ENCODE measurements around the gene PLEKHM2.

Gene PLEKHM2

GRCh38 chr1:15705184-15705566, 21.1 kb downstream of the PLEKHM2 start:
- DNase-seq, result no peak
- Histone ChIP-seq H3K27ac (no peak overlapping the region), H3K36me3 (peaks cover 13% of the 10 kb centered on the region), H3K4me3 (ENCODE audit: low read depth, low read length) (no peak overlapping the region), H3K9me3 (ENCODE audit: severe bottlenecking) (no peaks in the 10 kb centered on the region), H3K27me3 (ENCODE audit: insufficient read depth, low read depth, severe bottlenecking) (no peaks in the 10 kb centered on the region)
- no peak for TF ChIP-seq CTCF (IDR thresholded peaks at IDR 0.05; ENCODE audit: low read depth, low read length)

GRCh38 chr1:15706751-15707150, 22.6 kb downstream of the PLEKHM2 start:
- H3K36me3 ChIP-seq, result peaks cover 13% of the 10 kb centered on the region
- H3K27me3 ChIP-seq (ENCODE audit: insufficient read depth, low read depth, severe bottlenecking), result no peaks in the 10 kb centered on the region
- H3K27ac ChIP-seq, result no peak overlapping the region
- no peak for TF ChIP-seq CTCF (IDR thresholded peaks at IDR 0.05; ENCODE audit: low read depth, low read length)
- no peaks in the 10 kb centered on the region for H3K9me3 ChIP-seq (ENCODE audit: severe bottlenecking)
- no peak overlapping the region for H3K4me3 ChIP-seq (ENCODE audit: low read depth, low read length)
- DNase-seq, result peak; percentile 10

- Histone ChIP-seq H3K4me3 (ENCODE audit: low read depth, low read length) (no peak overlapping the region), H3K27ac (no peak overlapping the region), H3K36me3 (peaks cover 13% of the 10 kb centered on the region), H3K9me3 (ENCODE audit: severe bottlenecking) (no peaks in the 10 kb centered on the region), H3K27me3 (ENCODE audit: insufficient read depth, low read depth, severe bottlenecking) (no peaks in the 10 kb centered on the region)
- DNase-seq, result no peak
- no peak for TF ChIP-seq CTCF (IDR thresholded peaks at IDR 0.05; ENCODE audit: low read depth, low read length)
Measured at GRCh38 chr1:15707239-15707925, 23.3 kb downstream of the PLEKHM2 start.

- Histone ChIP-seq H3K27me3 (ENCODE audit: insufficient read depth, low read depth, severe bottlenecking) (no peaks in the 10 kb centered on the region), H3K9me3 (ENCODE audit: severe bottlenecking) (no peaks in the 10 kb centered on the region), H3K27ac (no peak overlapping the region), H3K36me3 (peaks cover 13% of the 10 kb centered on the region), H3K4me3 (ENCODE audit: low read depth, low read length) (no peak overlapping the region)
- DNase-seq, result no peak
- no peak for TF ChIP-seq CTCF (IDR thresholded peaks at IDR 0.05; ENCODE audit: low read depth, low read length)
Measured at GRCh38 chr1:15708486-15709137, 24.5 kb downstream of the PLEKHM2 start.

GRCh38 chr1:15709226-15709625, 25.1 kb downstream of the PLEKHM2 start:
- DNase-seq, result no peak
- TF ChIP-seq CTCF (IDR thresholded peaks at IDR 0.05; ENCODE audit: low read depth, low read length), result no peak

More at GRCh38 chr1:15709226-15709625, 25.1 kb downstream of the PLEKHM2 start:
- H3K27ac ChIP-seq, result no peak overlapping the region
- H3K9me3 ChIP-seq (ENCODE audit: severe bottlenecking), result no peaks in the 10 kb centered on the region
- H3K4me3 ChIP-seq (ENCODE audit: low read depth, low read length), result no peak overlapping the region
- H3K27me3 ChIP-seq (ENCODE audit: insufficient read depth, low read depth, severe bottlenecking), result no peaks in the 10 kb centered on the region
- H3K36me3 ChIP-seq, result peaks cover 13% of the 10 kb centered on the region
